RWPE2 (cell line): ENCODE measurements around the gene SAMD3.
"Not testable (repeated sequence)": the region's sequence is repeated elsewhere in the genome, so short reads cannot be mapped to it uniquely, and the experiment has no call there.

Source experiments
- ATAC-seq: fragments of 200-7000 bp; cut with Tn5 transposase; 3 replicates; pipeline ENCODE4 v1.9.1; 2021; ENCODE audit warnings: low read depth
- DNase-seq: peaks from one replicate; pipeline ENCODE4 v3.0.0-alpha.2; 2020; ENCODE audit warnings: low spot score
- H3K27ac ChIP-seq: fragments of 450-650 bp; 2 replicates; pipeline ENCODE4 v1.5.1; 2017; ENCODE audit warnings: mild to moderate bottlenecking; ENCODE audit not compliant: poor library complexity, severe bottlenecking
- H3K27me3 ChIP-seq: fragments of 250-450 bp; sonication (Bioruptor Pico); 2 replicates; pipeline ENCODE4 v1.5.1; 2021; ENCODE audit warnings: mild to moderate bottlenecking, moderate library complexity; ENCODE audit not compliant: insufficient read depth, poor library complexity, severe bottlenecking
- H3K36me3 ChIP-seq: fragments of 250-450 bp; sonication (Bioruptor Pico); 2 replicates; pipeline ENCODE4 v1.5.1; 2020; ENCODE audit warnings: low read depth, mild to moderate bottlenecking, moderate library complexity
- H3K4me1 ChIP-seq: fragments of 250-450 bp; sonication (Bioruptor Pico); 2 replicates; pipeline ENCODE4 v1.5.1; 2021; ENCODE audit warnings: mild to moderate bottlenecking, moderate library complexity; ENCODE audit not compliant: insufficient read depth, poor library complexity, severe bottlenecking
- H3K4me3 ChIP-seq: fragments of 250-450 bp; sonication (Bioruptor Pico); 2 replicates; pipeline ENCODE4 v1.5.1; 2021; ENCODE audit warnings: mild to moderate bottlenecking, moderate library complexity; ENCODE audit not compliant: severe bottlenecking
- H3K9me3 ChIP-seq: fragments of 250-450 bp; sonication (Bioruptor Pico); 2 replicates; pipeline ENCODE4 v1.5.1; 2021; ENCODE audit warnings: mild to moderate bottlenecking, moderate library complexity; ENCODE audit not compliant: severe bottlenecking
- CTCF ChIP-seq: fragments of 450-650 bp; IDR thresholded peaks from one replicate; pipeline ENCODE4 v1.5.1; 2017; ENCODE audit warnings: mild to moderate bottlenecking, moderate library complexity; ENCODE audit not compliant: poor library complexity, severe bottlenecking

The SAMD3 gene

GRCh38 chr6:130240232-130240631 lies 17.5 kb upstream of the SAMD3 start:
- 0 out of 3 replicates have a peak, but pooled peaks have one; percentile 40 for ATAC-seq
- Histone ChIP-seq H3K27me3 (no peaks in the 10 kb centered on the region), H3K4me1 (no peaks in the 10 kb centered on the region), H3K4me3 (no peak overlapping the region), H3K27ac (no peak overlapping the region), H3K36me3 (no peaks in the 10 kb centered on the region), H3K9me3 (no peaks in the 10 kb centered on the region)
- DNase-seq: no peak
- TF ChIP-seq CTCF: no peak

- Histone ChIP-seq H3K27me3 (no peaks in the 10 kb centered on the region), H3K4me1 (no peaks in the 10 kb centered on the region), H3K4me3 (no peak overlapping the region), H3K27ac (no peak overlapping the region), H3K36me3 (no peaks in the 10 kb centered on the region), H3K9me3 (no peaks in the 10 kb centered on the region)
- no peak for TF ChIP-seq CTCF
- ATAC-seq: no peak
- DNase-seq: no peak
These were observed 17.0 kb upstream of the SAMD3 start for GRCh38 chr6:130239755-130240154.

DNA sequence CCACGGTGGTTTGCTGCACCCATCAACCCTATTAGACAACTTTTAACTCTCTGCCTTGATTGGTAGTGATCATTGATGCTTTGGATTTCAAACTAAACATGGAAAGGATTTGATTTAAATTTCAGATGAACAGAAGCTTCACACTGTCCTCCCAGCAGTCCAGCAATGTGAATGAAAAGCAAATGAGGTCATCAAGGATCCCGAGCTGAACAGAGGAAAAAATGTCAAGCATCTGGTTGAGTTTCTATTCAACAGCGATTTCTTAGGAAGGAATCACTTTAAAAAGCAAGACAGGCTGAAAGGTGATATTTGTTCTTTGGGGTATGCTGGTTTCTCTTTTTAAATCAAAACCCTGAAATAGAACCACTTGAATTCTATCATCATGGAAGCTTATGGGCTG lies 10.6 kb upstream of the SAMD3 start:
- Histone ChIP-seq H3K27ac (no peak overlapping the region), H3K4me1 (no peaks in the 10 kb centered on the region), H3K9me3 (no peaks in the 10 kb centered on the region), H3K4me3 (no peak overlapping the region), H3K36me3 (no peaks in the 10 kb centered on the region), H3K27me3 (no peaks in the 10 kb centered on the region)
- no peak for TF ChIP-seq CTCF
- DNase-seq (no peak), ATAC-seq (no peak)

DNA sequence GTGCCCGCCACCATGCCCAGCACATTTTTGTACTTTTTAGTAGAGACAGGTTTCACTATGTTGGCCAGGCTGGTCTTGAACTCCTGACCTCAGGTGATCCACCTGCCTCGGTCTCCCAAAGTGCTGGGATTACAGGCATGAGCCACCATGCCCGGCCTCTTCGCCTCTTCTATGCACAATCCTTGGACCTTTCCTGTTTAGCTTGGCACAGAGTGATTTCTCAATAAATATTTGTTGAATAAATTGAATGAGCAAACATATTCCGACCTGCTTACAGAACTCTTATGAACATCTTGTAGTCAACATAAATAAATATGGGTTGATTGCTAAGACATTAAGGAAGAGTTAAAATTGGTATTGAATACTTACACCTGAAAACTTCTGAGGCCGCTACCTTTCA lies 7.8 kb upstream of the SAMD3 start:
- H3K27me3 ChIP-seq, H3K4me1 ChIP-seq, ATAC-seq, H3K27ac ChIP-seq, DNase-seq, H3K36me3 ChIP-seq, H3K4me3 ChIP-seq, H3K9me3 ChIP-seq: not testable (repeated sequence)

GRCh38 chr6:130229645-130230044 lies 6.9 kb upstream of the SAMD3 start:
- no peak overlapping the region for H3K27ac ChIP-seq
- TF ChIP-seq CTCF: no peak
- ATAC-seq (no peak), DNase-seq (no peak)
- no peak overlapping the region for H3K4me3 ChIP-seq
- no peaks in the 10 kb centered on the region for H3K36me3 ChIP-seq
- no peaks in the 10 kb centered on the region for H3K9me3 ChIP-seq
- no peaks in the 10 kb centered on the region for H3K27me3 ChIP-seq
- no peaks in the 10 kb centered on the region for H3K4me1 ChIP-seq

GRCh38 chr6:130223508-130223907 lies 757 bp upstream of the SAMD3 start:
- TF ChIP-seq CTCF: no peak
- DNase-seq: no peak
- Histone ChIP-seq H3K27ac (no peak overlapping the region), H3K4me3 (no peak overlapping the region), H3K36me3 (no peaks in the 10 kb centered on the region), H3K4me1 (no peaks in the 10 kb centered on the region), H3K27me3 (no peaks in the 10 kb centered on the region), H3K9me3 (no peaks in the 10 kb centered on the region)
- ATAC-seq: 0 out of 3 replicates have a peak, but pooled peaks have one; percentile 48
